Gastroesophageal sphincter (tissue), 4 donors: ENCODE data around the gene PARD3B. TPM values are rescaled to one million over a fixed set of nuclear protein-coding genes. Genes with fewer than 3 reads are reported as not detected.

Source experiments
- ATAC-seq: fragments of 150-250 bp; one replicate; pipeline ENCODE4 v1.9.1; 2016; ENCODE audit warnings: mild to moderate bottlenecking, moderate library complexity
- H3K27ac ChIP-seq, 4 donors: fragments of 200-600 bp; sonication (generic) in 3 of 4; 1 replicate in 3 of 4; 2 replicates in 1 of 4; pipeline ENCODE4 v1.5.1; 2016 to 2019
- H3K27me3 ChIP-seq: fragments of 200-600 bp; sonication (generic); one replicate; pipeline ENCODE4 v1.5.1; 2019
- H3K36me3 ChIP-seq, 2 donors: fragments of 200-600 bp; sonication (generic); one replicate each; pipeline ENCODE4 v1.5.1; 2019; ENCODE audit warnings: control low read depth in 1 of 2
- H3K4me1 ChIP-seq, 3 donors: fragments of 200-600 bp; sonication (generic); 1 replicate in 2 of 3; 2 replicates in 1 of 3; pipeline ENCODE4 v1.5.1; 2016 to 2019; ENCODE audit warnings: control low read depth in 2 of 3
- H3K4me3 ChIP-seq, 2 donors: fragments of 200-600 bp; sonication (generic); one replicate each; pipeline ENCODE4 v1.5.1; 2019; ENCODE audit warnings: mild to moderate bottlenecking in 1 of 2, moderate library complexity in 1 of 2
- H3K9me3 ChIP-seq, 3 donors: fragments of 200-600 bp; sonication (generic); one replicate each; pipeline ENCODE4 v1.5.1; 2017 to 2019; ENCODE audit warnings: control low read depth in 2 of 3
- EP300 ChIP-seq: sonication (generic); formaldehyde crosslinking; IDR thresholded peaks from one replicate; pipeline ENCODE4 v1.6.1; 2017; ENCODE audit warnings: antibody characterized with exemption, mild to moderate bottlenecking
- POLR2A ChIP-seq, 2 donors: fragments of 450-650 bp; IDR thresholded peaks; one replicate each; pipeline ENCODE4 v1.6.1; 2017; ENCODE audit warnings: antibody characterized with exemption in 2 of 2, mild to moderate bottlenecking in 2 of 2, moderate library complexity in 1 of 2
- POLR2AphosphoS5 ChIP-seq: sonication (generic); formaldehyde crosslinking; IDR thresholded peaks from one replicate; pipeline ENCODE4 v1.6.1; 2017; ENCODE audit warnings: antibody characterized with exemption
- WGBS, 2 donors: methylation state at CpG; one replicate each; pipeline ENCODE4 v1.1.5; 2018; ENCODE audit warnings: low coverage in 1 of 2; 5-methylcytosine and 5-hydroxymethylcytosine counted together
- total RNA-seq, 4 donors: library from RNA; depleted of rRNA; stranded (reverse); fragments of >200 nt; gene quantifications; one replicate each; pipeline ENCODE4 v1.1.0, GENCODE V29; 2016
- TF ChIP-seq, protein P1 (sequence below), 4 experiments: fragments of 200-600 bp in 2 of 4; fragments of 450-650 bp in 2 of 4; sonication (generic) in 1 of 4; IDR thresholded peaks; one replicate each; pipeline ENCODE4 v1.5.1; 2017 to 2019; ENCODE audit warnings: antibody characterized with exemption in 4 of 4, mild to moderate bottlenecking in 2 of 4, moderate library complexity in 2 of 4

PARD3B gene
- total RNA-seq, 4 donors from 2014 or later = 29.6 to 42.2 (median 41.0) TPM

DNA sequence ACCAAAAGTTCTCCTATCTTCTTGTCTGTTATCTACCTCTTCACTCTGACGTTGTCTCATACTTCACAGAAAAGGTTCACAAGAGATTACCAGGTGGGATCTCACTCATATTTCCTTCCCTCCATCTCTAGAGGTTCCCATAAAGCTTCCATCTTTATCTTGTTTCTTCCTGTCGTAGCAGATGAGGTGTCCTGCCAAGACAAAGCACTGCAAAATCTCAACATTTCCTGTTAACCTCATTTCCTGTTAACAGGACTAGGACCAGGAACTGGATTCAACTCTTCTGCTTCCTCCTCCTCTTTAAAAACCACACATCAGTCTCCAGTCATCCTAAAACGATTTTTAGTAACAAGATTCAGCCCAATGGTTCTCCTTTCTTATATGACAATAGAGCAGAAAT lies 624.2 kb downstream of the PARD3B start:
- H3K27me3 ChIP-seq = no peaks in the 10 kb centered on the region

DNA sequence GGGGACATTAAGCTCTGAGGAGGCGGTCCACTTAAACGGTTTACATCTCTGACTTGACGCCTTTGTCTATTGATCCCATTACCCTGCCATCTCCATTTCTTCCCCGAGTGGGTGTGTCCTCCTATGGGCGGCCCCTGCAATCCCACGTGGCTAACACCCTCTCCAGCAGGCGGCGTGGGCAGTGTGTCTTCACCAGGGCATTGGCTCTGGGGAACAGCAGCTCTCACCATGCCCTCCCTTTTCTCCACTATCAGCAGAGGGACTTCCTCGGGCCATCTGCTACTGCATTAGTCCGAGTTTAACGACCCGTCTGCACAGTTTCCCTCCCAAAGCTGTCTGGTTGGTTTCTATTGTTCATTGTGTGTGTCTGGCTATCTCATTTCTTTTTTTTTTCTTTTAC lies 625.1 kb downstream of the PARD3B start:
- Histone ChIP-seq H3K27me3 (no peaks in the 10 kb centered on the region), H3K9me3 (no peaks in the 10 kb centered on the region), H3K27ac (no peak overlapping the region), H3K4me1 (no peaks in the 10 kb centered on the region), H3K4me3 (no peak overlapping the region), H3K36me3 (no peaks in the 10 kb centered on the region)
- ATAC-seq = no peak
- no peak for TF ChIP-seq POLR2A (IDR thresholded peaks at IDR 0.05)
- TF ChIP-seq POLR2AphosphoS5 = no peak
- TF ChIP-seq EP300 = no peak
- TF ChIP-seq, protein P1, sequence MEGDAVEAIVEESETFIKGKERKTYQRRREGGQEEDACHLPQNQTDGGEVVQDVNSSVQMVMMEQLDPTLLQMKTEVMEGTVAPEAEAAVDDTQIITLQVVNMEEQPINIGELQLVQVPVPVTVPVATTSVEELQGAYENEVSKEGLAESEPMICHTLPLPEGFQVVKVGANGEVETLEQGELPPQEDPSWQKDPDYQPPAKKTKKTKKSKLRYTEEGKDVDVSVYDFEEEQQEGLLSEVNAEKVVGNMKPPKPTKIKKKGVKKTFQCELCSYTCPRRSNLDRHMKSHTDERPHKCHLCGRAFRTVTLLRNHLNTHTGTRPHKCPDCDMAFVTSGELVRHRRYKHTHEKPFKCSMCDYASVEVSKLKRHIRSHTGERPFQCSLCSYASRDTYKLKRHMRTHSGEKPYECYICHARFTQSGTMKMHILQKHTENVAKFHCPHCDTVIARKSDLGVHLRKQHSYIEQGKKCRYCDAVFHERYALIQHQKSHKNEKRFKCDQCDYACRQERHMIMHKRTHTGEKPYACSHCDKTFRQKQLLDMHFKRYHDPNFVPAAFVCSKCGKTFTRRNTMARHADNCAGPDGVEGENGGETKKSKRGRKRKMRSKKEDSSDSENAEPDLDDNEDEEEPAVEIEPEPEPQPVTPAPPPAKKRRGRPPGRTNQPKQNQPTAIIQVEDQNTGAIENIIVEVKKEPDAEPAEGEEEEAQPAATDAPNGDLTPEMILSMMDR (IDR thresholded peaks at IDR 0.05) = no peak
- 95 to 96% methylated on average over 11 to 12 of the region's 12 CpGs for WGBS, 2 donors

More for the DNA sequence above, 624.2 kb downstream of the PARD3B start:
- Histone ChIP-seq H3K36me3 (no peaks in the 10 kb centered on the region), H3K4me3 (no peak overlapping the region), H3K9me3 (no peaks in the 10 kb centered on the region), H3K27ac (no peak overlapping the region), H3K4me1 (no peaks in the 10 kb centered on the region)
- TF ChIP-seq, protein P1 (IDR thresholded peaks at IDR 0.05) = no peak
- TF ChIP-seq EP300 = no peak
- TF ChIP-seq POLR2AphosphoS5 = no peak
- TF ChIP-seq POLR2A (IDR thresholded peaks at IDR 0.05) = no peak
- no peak for ATAC-seq
- 67 to 80% methylated on average over 2 to 3 of the region's 3 CpGs for WGBS, 2 donors

DNA sequence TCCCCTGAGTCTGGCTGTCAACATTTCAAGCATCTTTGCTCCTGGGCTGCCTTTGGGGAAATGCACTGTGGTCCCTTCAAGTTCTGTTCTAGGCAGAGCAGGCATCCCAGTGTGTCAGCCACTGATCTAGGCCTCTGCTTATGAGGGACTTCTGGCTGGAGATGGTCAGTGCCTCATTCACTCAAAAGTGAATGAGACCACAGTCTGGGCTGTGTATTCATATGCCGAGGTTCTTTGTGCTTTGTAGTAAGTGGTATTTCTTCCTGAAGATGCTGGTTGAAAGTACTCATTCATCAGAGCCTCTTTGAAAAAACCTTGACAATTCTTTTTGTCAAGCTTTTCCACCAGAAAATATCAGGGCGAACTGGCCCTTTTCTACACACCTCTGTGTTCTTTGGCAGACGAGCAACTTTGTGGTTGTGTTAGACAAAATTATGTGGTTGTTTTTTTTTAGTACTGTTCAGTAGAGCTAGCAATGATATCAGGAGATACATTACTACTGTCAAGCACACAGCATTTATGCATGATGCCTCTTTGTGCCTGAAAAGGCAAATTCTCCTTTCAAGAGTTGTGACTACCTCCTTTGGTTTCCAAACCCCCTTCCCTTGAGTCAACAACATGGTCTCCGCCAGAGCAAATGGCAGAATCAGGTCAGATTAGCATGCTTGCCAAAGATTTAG lies 626.1 kb downstream of the PARD3B start:
- Histone ChIP-seq H3K36me3 (no peaks in the 10 kb centered on the region), H3K9me3 (no peaks in the 10 kb centered on the region), H3K27ac (no peak overlapping the region), H3K4me3 (no peak overlapping the region), H3K4me1 (peaks cover 0 to 8% (median 0%) of the 10 kb centered on the region in 3 donors), H3K27me3 (no peaks in the 10 kb centered on the region)
- WGBS, 2 donors = 67 to 86% methylated on average over 3 to 4 of the region's 4 CpGs
- no peak for TF ChIP-seq POLR2AphosphoS5
- TF ChIP-seq, protein P1 (IDR thresholded peaks at IDR 0.05) = no peak
- no peak for TF ChIP-seq POLR2A (IDR thresholded peaks at IDR 0.05)
- TF ChIP-seq EP300 = no peak
- no peak for ATAC-seq

DNA sequence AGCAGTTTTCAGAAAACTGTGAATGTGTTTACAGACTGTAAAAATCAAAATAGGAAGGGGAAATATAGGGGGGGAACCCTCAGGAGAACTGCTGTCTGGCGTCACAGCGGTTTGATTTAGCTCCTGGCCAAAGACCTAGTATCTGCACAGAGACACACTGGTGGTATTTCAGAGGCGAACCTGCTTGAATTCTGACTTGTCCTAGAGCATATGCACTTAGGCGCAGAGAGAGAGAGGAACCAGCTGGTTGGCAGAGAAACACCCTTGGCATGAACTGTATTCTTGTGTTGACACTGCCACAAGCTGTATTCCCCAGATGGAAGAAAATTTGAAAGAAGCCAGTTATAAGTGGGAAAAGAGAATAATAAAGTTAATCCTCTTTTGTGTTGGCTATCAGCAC lies 630.6 kb downstream of the PARD3B start:
- H3K27ac ChIP-seq = no peak overlapping the region
- no peaks in the 10 kb centered on the region for H3K36me3 ChIP-seq
- no peak for TF ChIP-seq EP300
- no peak for TF ChIP-seq POLR2A (IDR thresholded peaks at IDR 0.05)
- TF ChIP-seq, protein P1 (IDR thresholded peaks at IDR 0.05) = no peak
- TF ChIP-seq POLR2AphosphoS5 = no peak
- H3K27me3 ChIP-seq = no peaks in the 10 kb centered on the region
- no peaks in the 10 kb centered on the region for H3K9me3 ChIP-seq
- peaks cover 0 to 8% (median 0%) of the 10 kb centered on the region in 3 donors for H3K4me1 ChIP-seq
- H3K4me3 ChIP-seq = no peak overlapping the region
- 60% methylated on average over 4 of the region's 4 CpGs; no CpG with 5 or more reads in 1 of the 2 donors for WGBS, 2 donors
- ATAC-seq = no peak

DNA sequence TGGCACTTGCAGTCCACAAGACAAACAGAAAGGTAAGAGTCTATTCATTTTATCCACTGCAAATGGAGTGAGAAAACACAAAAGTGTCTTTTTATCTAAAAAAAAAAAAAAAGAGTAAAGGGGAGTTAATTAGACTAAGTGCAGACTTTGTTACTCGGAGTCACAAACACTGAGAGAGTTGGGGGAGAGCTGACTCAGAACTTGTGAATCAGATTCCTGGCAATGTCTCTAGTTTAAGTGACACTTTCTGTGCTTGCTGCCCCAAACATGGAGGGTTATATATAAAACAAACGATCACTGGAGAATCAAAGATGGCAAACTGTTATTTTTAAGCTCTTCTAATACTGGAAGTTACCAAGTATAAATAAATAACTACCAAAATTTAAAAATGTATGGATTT lies 631.3 kb downstream of the PARD3B start:
- 43 to 100% methylated on average over 2 of the region's 2 CpGs for WGBS, 2 donors
- Histone ChIP-seq H3K4me3 (no peak overlapping the region), H3K9me3 (no peaks in the 10 kb centered on the region), H3K4me1 (peaks cover 0 to 8% (median 0%) of the 10 kb centered on the region in 3 donors), H3K36me3 (no peaks in the 10 kb centered on the region), H3K27ac (no peak overlapping the region), H3K27me3 (no peaks in the 10 kb centered on the region)
- no peak for TF ChIP-seq POLR2AphosphoS5
- TF ChIP-seq EP300 = no peak
- TF ChIP-seq, protein P1 (IDR thresholded peaks at IDR 0.05) = no peak
- TF ChIP-seq POLR2A (IDR thresholded peaks at IDR 0.05) = no peak
- ATAC-seq = no peak
